K562 (cell line): ENCODE data around the gene ECM1. TPM values are rescaled to one million over a fixed set of nuclear protein-coding genes. Genes with fewer than 3 reads are reported as not detected.

Experiments used
- ATAC-seq: fragments of 200-7000 bp; cut with Tn5 transposase; 3 replicates; pipeline ENCODE4 v1.9.1; 2020; ENCODE audit warnings: moderate library complexity
- Bru-seq: library from RNA; stranded (reverse); fragments of 400-500 nt; gene quantifications from one replicate; lab custom pipeline; 2021; lab: Mats Ljungman, UMichigan
- BruChase-seq, 2 experiments: library from RNA; stranded (reverse); fragments of 400-500 nt; gene quantifications; one replicate each; lab custom pipeline; 2021; lab: Mats Ljungman, UMichigan
- BruUV-seq: library from RNA; stranded (reverse); fragments of 400-500 nt; replicated peaks from 2 replicates; lab custom pipeline; 2021; lab: Mats Ljungman, UMichigan
- CTCF ChIA-PET: fragments of 300-600 bp; formaldehyde crosslinking; extraction: SDS; loops from one replicate; lab custom pipeline; 2021; ENCODE audit warnings: low intra/inter-chr PET ratio; lab: Yijun Ruan, JAX
- POLR2A ChIA-PET: fragments of 300-600, 350-650 bp; sonication (Branson Sonifier 250); formaldehyde crosslinking; extraction: SDS; loops from one replicate; lab custom pipeline; 2021; ENCODE audit warnings: antibody characterized with exemption, inconsistent platforms; lab: Yijun Ruan, JAX
- DNase-seq, 4 experiments: peaks; one replicate each; pipeline versions ENCODE4 v3.0.0 to v3.0.0-alpha.2; 2011 to 2018; ENCODE audit warnings: low spot score in 3 of 4, mixed read lengths in 3 of 4; ENCODE audit errors: extremely low read depth in 1 of 4
- FAIRE-seq: peaks from 2 replicates; lab custom pipeline; 2011; peaks lifted over from hg19 to GRCh38; lab: Jason Lieb, UNC
- H2AFZ ChIP-seq: 2 replicates; pipeline ENCODE4 v1.6.0; 2011; ENCODE audit warnings: low read depth, low read length, control low read depth, inconsistent platforms
- H3K27ac ChIP-seq: fragments of 200-600 bp; 3 replicates; pipeline ENCODE4 v1.8.0; 2011; ENCODE audit warnings: low read depth, mild to moderate bottlenecking, control low read depth, inconsistent platforms, low read length, moderate library complexity, mixed read lengths; ENCODE audit errors: extremely low read depth
- H3K27me3 ChIP-seq, 2 experiments: fragments of 300-600 bp in 1 of 2; 2 replicates in 1 of 2; 3 replicates in 1 of 2; pipeline versions ENCODE4 v1.6.0 to v1.8.0; 2011; ENCODE audit warnings: inconsistent platforms in 2 of 2, low read length in 2 of 2, mild to moderate bottlenecking in 1 of 2, mixed read lengths in 1 of 2, moderate library complexity in 1 of 2; ENCODE audit not compliant: control insufficient read depth in 2 of 2, insufficient read depth in 2 of 2
- H3K36me3 ChIP-seq: fragments of 300-600 bp; 3 replicates; pipeline ENCODE4 v1.8.0; 2011; ENCODE audit warnings: mild to moderate bottlenecking, low read length, inconsistent platforms; ENCODE audit not compliant: control insufficient read depth, insufficient read depth
- H3K4me1 ChIP-seq, 2 experiments: fragments of 200-600 bp in 1 of 2; replicated peaks in 1 of 2; 2 replicates in 1 of 2; 3 replicates in 1 of 2; pipeline versions ENCODE4 v1.5.1 to v1.8.0; 2011; ENCODE audit warnings: inconsistent platforms in 2 of 2, low read length in 2 of 2, mild to moderate bottlenecking in 1 of 2, mixed read lengths in 1 of 2, moderate library complexity in 1 of 2; ENCODE audit not compliant: control insufficient read depth in 2 of 2, insufficient read depth in 2 of 2
- H3K4me2 ChIP-seq: 2 replicates; pipeline ENCODE4 v1.6.1; 2011; ENCODE audit warnings: low read length, control low read depth, inconsistent platforms, mixed read lengths; ENCODE audit not compliant: insufficient read depth
- H3K4me3 ChIP-seq: fragments of 200-600 bp; sonication (generic), shearing (Covaris generic); 2 replicates; pipeline ENCODE4 v1.5.1; 2016; ENCODE audit warnings: control low read depth, inconsistent platforms
- H3K79me2 ChIP-seq: fragments of 200-600 bp; 3 replicates; pipeline ENCODE4 v1.8.0; 2011; ENCODE audit warnings: low read length, inconsistent platforms; ENCODE audit not compliant: control insufficient read depth, insufficient read depth
- H3K9ac ChIP-seq, 2 experiments: 2 replicates each; pipeline versions ENCODE4 v1.6.0 to v1.6.1; 2011; ENCODE audit warnings: low read depth in 2 of 2, low read length in 2 of 2, control low read depth in 1 of 2, inconsistent platforms in 1 of 2, mild to moderate bottlenecking in 1 of 2, mixed read lengths in 1 of 2; ENCODE audit not compliant: insufficient read depth in 1 of 2
- H3K9me1 ChIP-seq: one replicate; pipeline ENCODE4 v1.6.0; 2011; ENCODE audit warnings: inconsistent platforms, mild to moderate bottlenecking, low read length, moderate library complexity; ENCODE audit not compliant: control insufficient read depth, insufficient read depth
- H3K9me3 ChIP-seq: replicated peaks from 2 replicates; pipeline ENCODE4 v1.5.1; 2011; ENCODE audit warnings: low read depth, low read length, inconsistent platforms; ENCODE audit not compliant: control insufficient read depth, insufficient read depth
- H4K20me1 ChIP-seq: replicated peaks from 2 replicates; pipeline ENCODE4 v1.6.1; 2011; ENCODE audit warnings: low read length, inconsistent platforms, mixed read lengths; ENCODE audit not compliant: control insufficient read depth, insufficient read depth
- KDM1A ChIP-seq, 2 experiments: fragments of 450-650 bp; IDR thresholded peaks; 2 replicates each; pipeline ENCODE4 v1.6.1; 2016; ENCODE audit warnings: mild to moderate bottlenecking in 2 of 2
- RFX5 ChIP-seq: IDR thresholded peaks from 2 replicates; pipeline ENCODE4 v1.6.1; 2011; ENCODE audit warnings: low read depth, mild to moderate bottlenecking, improper control_type of control experiment, low read length
- SRSF9 ChIP-seq: fragments of 200-400 bp; formaldehyde crosslinking; IDR thresholded peaks from 2 replicates; pipeline ENCODE4 v1.6.1; 2017; ENCODE audit warnings: low read depth, low read length, borderline replicate concordance
- ZBTB1 ChIP-seq: sonication (generic); formaldehyde crosslinking; IDR thresholded peaks from 2 replicates; pipeline ENCODE4 v1.8.1; 2023; ENCODE audit warnings: missing genetic modification reagents, low read depth, mild to moderate bottlenecking, borderline replicate concordance
- ZC3H4 ChIP-seq: sonication (generic); formaldehyde crosslinking; IDR thresholded peaks from 2 replicates; pipeline ENCODE4 v1.9.0; 2021; ENCODE audit warnings: missing genetic modification reagents, borderline replicate concordance
- ZNF57 ChIP-seq: fragments of 450-650 bp; formaldehyde crosslinking; IDR thresholded peaks from 2 replicates; pipeline ENCODE4 v1.4.0; 2020; ENCODE audit warnings: mild to moderate bottlenecking, moderate library complexity
- ZNF717 ChIP-seq: fragments of 250-450 bp; sonication (Bioruptor Pico); IDR thresholded peaks from 2 replicates; pipeline ENCODE4 v1.5.0; 2021
- WGBS: fragments of 100-300 bp; shearing (Covaris generic); methylation state at CpG from one replicate; pipeline ENCODE4 v1.1.6; 2016; ENCODE audit warnings: low coverage, mixed read lengths; ENCODE audit not compliant: insufficient coverage; ENCODE audit errors: missing lambda C conversion rate; 5-methylcytosine and 5-hydroxymethylcytosine counted together
- in situ Hi-C: fragments of 300-500 bp; cut with MboI; formaldehyde crosslinking; loops from 4 replicates; pipeline ENCODE4 v1.15.0; 2018; ENCODE audit warnings: inconsistent platforms, mixed read lengths
- intact Hi-C: fragments of 100-400 bp; cut with micrococcal nuclease; formaldehyde crosslinking; loops from 2 replicates; pipeline ENCODE4 v1.14.2; 2022
- long read RNA-seq, 3 experiments: library from polyadenylated mRNA in 2 of 3; library from RNA in 1 of 3; unstranded in 2 of 3; stranded (forward) in 1 of 3; transcript quantifications; one replicate each; pipeline ENCODE4 v2.0.0, GENCODE V29; 2019 to 2022
- polyA minus RNA-seq, 3 experiments: library from RNA; depleted of rRNA, polyadenylated mRNA; stranded (reverse); fragments of >200 nt; gene quantifications; 2 replicates each; pipeline ENCODE4 v1.2.3, GENCODE V29; 2011
- polyA plus RNA-seq, 8 experiments: library from polyadenylated mRNA; depleted of rRNA in 4 of 8; stranded (reverse) in 5 of 8; unstranded in 3 of 8; fragments of >200 nt; fragmentation: Nextera tagmentation in 2 of 8; fragmentation: Illumina TruSeq in 1 of 8; extraction: Ambion mirVana in 2 of 8; extraction: Trizol in 1 of 8; gene quantifications; 2 replicates each; pipeline versions ENCODE4 v1.2.1 to v1.2.3, GENCODE V29; 2011 to 2014; ENCODE audit warnings: inconsistent platforms in 1 of 8, missing spikeins in 1 of 8
- total RNA-seq, 7 experiments: library from RNA; depleted of rRNA in 6 of 7; stranded (reverse); fragments of >200 nt in 6 of 7; fragmentation: Illumina TruSeq in 2 of 7; extraction: Trizol in 2 of 7; gene quantifications; 2 replicates each; pipeline versions ENCODE4 v1.2.1 to v1.2.3, GENCODE V29; 2011 to 2021; ENCODE audit warnings: low replicate concordance in 1 of 7
- TF ChIP-seq, protein P1 (sequence below), 2 experiments: IDR thresholded peaks; 2 replicates each; pipeline ENCODE4 v1.6.1; 2012; ENCODE audit warnings: improper control_type of control experiment in 2 of 2, low read depth in 2 of 2, low read length in 2 of 2, borderline replicate concordance in 1 of 2
- TF ChIP-seq, protein P2 (sequence below): fragments of 250-450 bp; sonication (Bioruptor Pico); IDR thresholded peaks from 2 replicates; pipeline ENCODE4 v1.5.0; 2022; ENCODE audit warnings: mild to moderate bottlenecking

The ECM1 gene
- total RNA-seq (2011; cell fraction: chromatin; rRNA removed; ENCODE audit: low replicate concordance): 68.4 and 156 TPM in 2 replicates
- total RNA-seq (2011; cell fraction: nucleolus; rRNA removed): 117 and 147 TPM in 2 replicates
- total RNA-seq (2011; cell fraction: nucleoplasm; rRNA removed): 110 and 118 TPM in 2 replicates
- total RNA-seq (2014; rRNA removed) (24.4 and 33.0 TPM in 2 replicates), total RNA-seq (2014; rRNA removed; fragmentation: Illumina TruSeq; extraction: Trizol) (10.7 and 11.3 TPM in 2 replicates), total RNA-seq (2015; rRNA removed; fragmentation: Illumina TruSeq; extraction: Trizol) (12.8 and 13.6 TPM in 2 replicates), total RNA-seq (2021) (30.1 and 39.3 TPM in 2 replicates), polyA plus RNA-seq (2011; rRNA removed) (9.4 and 20.8 TPM in 2 replicates), polyA plus RNA-seq (2014; fragmentation: Illumina TruSeq; extraction: Trizol) (52.2 and 59.5 TPM in 2 replicates), polyA plus RNA-seq (2014; fragmentation: Nextera tagmentation; extraction: Ambion mirVana) (1 to 10 TPM; 6.6 to 7.0 TPM), polyA plus RNA-seq (2014; rRNA removed) (16.3 and 23.9 TPM in 2 replicates), polyA minus RNA-seq (2011; rRNA and poly(A)+ RNA removed) (8.1 and 9.4 TPM in 2 replicates), Bru-seq, nascent RNA (percentile 67 among the genes with signal in this experiment), BruChase-seq, experiment 1, labeled RNA remaining after a 2-hour chase (percentile 48 among the genes with signal in this experiment), BruChase-seq, experiment 2, labeled RNA remaining after a 6-hour chase (percentile 54 among the genes with signal in this experiment)
- 13.6 and 30.6 TPM in 2 replicates for polyA plus RNA-seq (2011; cell fraction: cytosol; rRNA removed)
- polyA plus RNA-seq (2011; cell fraction: nucleus; rRNA removed): 57.5 and 132 TPM in 2 replicates
- polyA plus RNA-seq (2012): 50.1 and 67.4 TPM in 2 replicates
- 14.9 and 22.9 TPM in 2 replicates for polyA minus RNA-seq (2011; cell fraction: cytosol; rRNA and poly(A)+ RNA removed)
- 8.2 and 14.0 TPM in 2 replicates for polyA minus RNA-seq (2011; cell fraction: nucleus; rRNA and poly(A)+ RNA removed)
- long read RNA-seq, experiment 1, transcript ECM1-202 (10 exons, 2,070 nt): major isoform, 11 of 41 reads
- long read RNA-seq, experiment 1, partial matches to known transcripts: 25 of 41 reads
- long read RNA-seq, experiment 1, other reads (novel, unspliced or antisense): 5 of 41 reads
- long read RNA-seq, experiment 2, transcript ECM1-202 (10 exons, 2,070 nt): major isoform, 30 of 49 reads
- long read RNA-seq, experiment 2, partial matches to known transcripts: 6 of 49 reads
- long read RNA-seq, experiment 2, other reads (novel, unspliced or antisense): 11 of 49 reads
- long read RNA-seq, experiment 3, transcript ECM1-202 (10 exons, 2,070 nt): major isoform, 16 of 22 reads
- long read RNA-seq, experiment 3, partial matches to known transcripts: 4 of 22 reads
- long read RNA-seq, experiment 3, other reads (novel, unspliced or antisense): 2 of 22 reads

DNA sequence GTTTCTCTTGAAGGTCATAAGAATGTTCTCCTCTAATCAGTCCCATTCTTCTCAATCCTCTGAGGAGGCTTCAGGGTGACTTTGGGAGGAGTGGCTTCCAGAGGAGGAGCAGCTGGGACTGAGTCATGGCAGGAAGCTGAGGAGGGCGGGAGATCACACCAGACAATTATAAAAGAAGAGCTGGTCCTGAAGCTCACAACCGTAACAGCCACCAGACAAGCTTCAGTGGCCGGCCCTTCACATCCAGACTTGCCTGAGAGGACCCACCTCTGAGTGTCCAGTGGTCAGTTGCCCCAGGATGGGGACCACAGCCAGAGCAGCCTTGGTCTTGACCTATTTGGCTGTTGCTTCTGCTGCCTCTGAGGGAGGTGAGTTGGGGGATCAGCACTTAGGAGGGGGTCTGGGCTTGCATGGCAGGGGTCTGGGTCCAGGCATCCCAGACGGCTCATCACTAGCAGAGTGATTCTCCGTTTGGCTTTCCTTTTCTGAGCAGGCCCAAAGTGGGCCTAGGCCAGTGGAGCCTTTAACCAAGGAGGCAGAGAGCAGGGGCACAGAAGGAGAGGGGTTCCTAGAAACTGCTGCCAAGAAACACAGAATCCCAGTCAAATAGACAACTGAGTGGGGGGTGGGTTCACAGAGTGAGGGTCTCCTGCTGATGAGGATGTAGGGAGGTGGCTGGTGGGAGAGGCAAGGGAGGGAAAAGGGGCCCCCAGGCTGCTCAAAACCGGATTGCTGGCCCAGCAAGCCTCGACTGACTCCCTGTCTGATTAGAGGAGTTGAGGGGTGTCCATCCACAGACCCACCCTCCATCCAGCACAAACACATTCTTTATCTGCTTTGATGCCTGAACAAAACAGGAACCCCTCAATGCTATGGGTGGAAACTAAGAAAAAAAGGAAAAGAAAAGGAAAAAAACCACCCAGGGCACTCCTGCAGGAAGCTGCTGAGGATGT lies at the start of gene ECM1:
Gene ECM1, plus strand, starts transcription at position 198 of the 953 bp plus-strand sequence. Its CDS starts 101 bp downstream, at position 299.
- H4K20me1 ChIP-seq: no peaks in the 10 kb centered on the region
- POLR2A ChIA-PET: interaction anchor here (0.6 to 2.1 kb wide), 7 partner anchors 9 to 456 kb away, joined by 3 to 6 read pairs (median 3); no protein-coding TSS in a partner anchor
- peak within 1 kb of the TSS; percentile 81 for H3K4me2 ChIP-seq
- H3K9me3 ChIP-seq: no peaks in the 10 kb centered on the region
- CTCF ChIA-PET: interaction anchor here (0.6 kb wide), 1 partner anchor 24 kb away, joined by 5 read pairs; no protein-coding TSS in a partner anchor
- TSS peak; percentile 77 for BruUV-seq
- intact Hi-C loops: loop anchor here (5.0 kb wide), 1 partner anchor 39 kb away; the partner anchor contains the start of gene ADAMTSL4
- no peaks in the 10 kb centered on the region for H3K27me3 ChIP-seq
- 1% methylated on average over 7 of the region's 7 CpGs for WGBS
- peak within 1 kb of the TSS; percentile 6; the same call in 1 of the 2 replicates for H2AFZ ChIP-seq
- H3K9me1 ChIP-seq: no peaks in the 10 kb centered on the region
- peaks cover 51 to 52% of the 10 kb centered on the region in 2 experiments for H3K4me1 ChIP-seq
- H3K36me3 ChIP-seq: peaks cover 59% of the 10 kb centered on the region
- peaks cover 12% of the 10 kb centered on the region; the same call in 2 of the 3 replicates for H3K79me2 ChIP-seq
- H3K4me3 ChIP-seq: peak within 1 kb of the TSS; percentile 38
- DNase-seq: peak; percentile 71 to 91 (median 80)
- H3K9ac ChIP-seq: peak within 1 kb of the TSS; percentile 64 to 86
- peak; percentile 93 for FAIRE-seq
- in situ Hi-C loops: no loop called here
- peak within 1 kb of the TSS; percentile 82 for H3K27ac ChIP-seq
- peak; percentile 87 for ATAC-seq
- TF ChIP-seq ZNF57 (CRISPR knock-in tag) (no peak), ZNF717 (CRISPR knock-in tag) (no peak), ZC3H4 (CRISPR knock-in tag) (peak; percentile 16; the same call in 1 of the 2 replicates), ZBTB1 (CRISPR knock-in tag) (no peak), SRSF9 (no peak), KDM1A (IDR thresholded peaks at IDR 0.05) (peak in 1 of 2 experiments; percentile 4; a peak in 1 of 4 replicates), RFX5 (no peak)
- TF ChIP-seq, protein P1, sequence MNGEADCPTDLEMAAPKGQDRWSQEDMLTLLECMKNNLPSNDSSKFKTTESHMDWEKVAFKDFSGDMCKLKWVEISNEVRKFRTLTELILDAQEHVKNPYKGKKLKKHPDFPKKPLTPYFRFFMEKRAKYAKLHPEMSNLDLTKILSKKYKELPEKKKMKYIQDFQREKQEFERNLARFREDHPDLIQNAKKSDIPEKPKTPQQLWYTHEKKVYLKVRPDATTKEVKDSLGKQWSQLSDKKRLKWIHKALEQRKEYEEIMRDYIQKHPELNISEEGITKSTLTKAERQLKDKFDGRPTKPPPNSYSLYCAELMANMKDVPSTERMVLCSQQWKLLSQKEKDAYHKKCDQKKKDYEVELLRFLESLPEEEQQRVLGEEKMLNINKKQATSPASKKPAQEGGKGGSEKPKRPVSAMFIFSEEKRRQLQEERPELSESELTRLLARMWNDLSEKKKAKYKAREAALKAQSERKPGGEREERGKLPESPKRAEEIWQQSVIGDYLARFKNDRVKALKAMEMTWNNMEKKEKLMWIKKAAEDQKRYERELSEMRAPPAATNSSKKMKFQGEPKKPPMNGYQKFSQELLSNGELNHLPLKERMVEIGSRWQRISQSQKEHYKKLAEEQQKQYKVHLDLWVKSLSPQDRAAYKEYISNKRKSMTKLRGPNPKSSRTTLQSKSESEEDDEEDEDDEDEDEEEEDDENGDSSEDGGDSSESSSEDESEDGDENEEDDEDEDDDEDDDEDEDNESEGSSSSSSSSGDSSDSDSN (IDR thresholded peaks at IDR 0.05; ENCODE audit: borderline replicate concordance in 1 of 2, low read depth in 2 of 2, low read length in 2 of 2): peak; percentile 34 to 61; a peak in 1 of 4 replicates
- TF ChIP-seq, protein P2, sequence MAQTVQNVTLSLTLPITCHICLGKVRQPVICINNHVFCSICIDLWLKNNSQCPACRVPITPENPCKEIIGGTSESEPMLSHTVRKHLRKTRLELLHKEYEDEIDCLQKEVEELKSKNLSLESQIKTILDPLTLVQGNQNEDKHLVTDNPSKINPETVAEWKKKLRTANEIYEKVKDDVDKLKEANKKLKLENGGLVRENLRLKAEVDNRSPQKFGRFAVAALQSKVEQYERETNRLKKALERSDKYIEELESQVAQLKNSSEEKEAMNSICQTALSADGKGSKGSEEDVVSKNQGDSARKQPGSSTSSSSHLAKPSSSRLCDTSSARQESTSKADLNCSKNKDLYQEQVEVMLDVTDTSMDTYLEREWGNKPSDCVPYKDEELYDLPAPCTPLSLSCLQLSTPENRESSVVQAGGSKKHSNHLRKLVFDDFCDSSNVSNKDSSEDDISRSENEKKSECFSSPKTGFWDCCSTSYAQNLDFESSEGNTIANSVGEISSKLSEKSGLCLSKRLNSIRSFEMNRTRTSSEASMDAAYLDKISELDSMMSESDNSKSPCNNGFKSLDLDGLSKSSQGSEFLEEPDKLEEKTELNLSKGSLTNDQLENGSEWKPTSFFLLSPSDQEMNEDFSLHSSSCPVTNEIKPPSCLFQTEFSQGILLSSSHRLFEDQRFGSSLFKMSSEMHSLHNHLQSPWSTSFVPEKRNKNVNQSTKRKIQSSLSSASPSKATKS: no peak
